ENCODE data around the gene GARS1. TPM values are rescaled to one million over a fixed set of nuclear protein-coding genes. Genes with fewer than 3 reads are reported as not detected.

GARS1 gene
- total RNA-seq, 1 donor from 2014 or later, result 95.9 TPM

- Mint-ChIP-seq H3K4me3 (no peak overlapping the region), H3K27me3 (ENCODE audit: insufficient read depth, low read depth) (peaks cover 2% of the 10 kb centered on the region), H3K36me3 (peaks cover 6% of the 10 kb centered on the region), H3K4me1 (peaks cover 7% of the 10 kb centered on the region), H3K9me3 (no peaks in the 10 kb centered on the region), H3K27ac (no peak overlapping the region)
- Histone ChIP-seq H3K27ac (no peak overlapping the region), H3K9ac (no peak overlapping the region), H3F3A (ENCODE audit: low read depth) (peaks cover 6% of the 10 kb centered on the region), H2AFZ (replicated peaks) (no peak overlapping the region), H3K4me2 (no peak overlapping the region), H3K79me2 (ENCODE audit: low read depth) (peaks cover under 1% of the 10 kb centered on the region), H4K20me1 (ENCODE audit: low read depth) (peaks cover 18% of the 10 kb centered on the region), H3K36me3 (no peaks in the 10 kb centered on the region), H3K9me3 (ENCODE audit: low read depth) (no peaks in the 10 kb centered on the region), H3K4me1 (peaks cover 3% of the 10 kb centered on the region), H3K27me3 (no peaks in the 10 kb centered on the region), H3K4me3 (no peak overlapping the region)
- DNase-seq (ENCODE audit: low spot score), result peak; percentile 23
- TF ChIP-seq CTCF (IDR thresholded peaks at IDR 0.05) (no peak), EZH2phosphoT487 (IDR thresholded peaks at IDR 0.05) (no peak), EZH2 (IDR thresholded peaks at IDR 0.05) (no peak)
Observed at GRCh38 chr7:30649717-30650420, 55.2 kb downstream of the GARS1 start.

- H3K27ac ChIP-seq, result no peak overlapping the region
- H4K20me1 ChIP-seq (ENCODE audit: low read depth), result peaks cover 18% of the 10 kb centered on the region
- H3K27me3 ChIP-seq, result no peaks in the 10 kb centered on the region
- peaks cover 3% of the 10 kb centered on the region for H3K4me1 ChIP-seq
- Mint-ChIP-seq H3K9me3 (no peaks in the 10 kb centered on the region), H3K36me3 (peaks cover 3% of the 10 kb centered on the region), H3K27me3 (ENCODE audit: insufficient read depth, low read depth) (peaks cover 2% of the 10 kb centered on the region), H3K4me1 (peaks cover 7% of the 10 kb centered on the region), H3K27ac (no peak overlapping the region), H3K4me3 (no peak overlapping the region)
- H3K9me3 ChIP-seq (ENCODE audit: low read depth), result no peaks in the 10 kb centered on the region
- H3K9ac ChIP-seq, result no peak overlapping the region
- no peak for DNase-seq (ENCODE audit: low spot score)
- no peaks in the 10 kb centered on the region for H3K36me3 ChIP-seq
- H2AFZ ChIP-seq (replicated peaks), result no peak overlapping the region
- no peak overlapping the region for H3K4me3 ChIP-seq
- no peaks in the 10 kb centered on the region for H3K79me2 ChIP-seq (ENCODE audit: low read depth)
- TF ChIP-seq CTCF (IDR thresholded peaks at IDR 0.05), result no peak
- no peak for TF ChIP-seq EZH2phosphoT487 (IDR thresholded peaks at IDR 0.05)
- no peak for TF ChIP-seq EZH2 (IDR thresholded peaks at IDR 0.05)
- H3K4me2 ChIP-seq, result no peak overlapping the region
- H3F3A ChIP-seq (ENCODE audit: low read depth), result peaks cover 6% of the 10 kb centered on the region
Observed at GRCh38 chr7:30650421-30650808, 55.7 kb downstream of the GARS1 start.

- TF ChIP-seq EZH2phosphoT487 (IDR thresholded peaks at IDR 0.05) (no peak), CTCF (IDR thresholded peaks at IDR 0.05) (no peak), EZH2 (IDR thresholded peaks at IDR 0.05) (no peak)
- Histone ChIP-seq H3K36me3 (no peaks in the 10 kb centered on the region), H3K9ac (no peak overlapping the region), H2AFZ (replicated peaks) (no peak overlapping the region), H3K79me2 (ENCODE audit: low read depth) (no peaks in the 10 kb centered on the region), H3K27ac (no peak overlapping the region), H3F3A (ENCODE audit: low read depth) (peaks cover 6% of the 10 kb centered on the region), H3K9me3 (ENCODE audit: low read depth) (no peaks in the 10 kb centered on the region), H4K20me1 (ENCODE audit: low read depth) (peaks cover 18% of the 10 kb centered on the region), H3K4me3 (no peak overlapping the region), H3K27me3 (no peaks in the 10 kb centered on the region), H3K4me2 (no peak overlapping the region), H3K4me1 (peaks cover 3% of the 10 kb centered on the region)
- no peaks in the 10 kb centered on the region for H3K36me3 Mint-ChIP-seq
- H3K4me1 Mint-ChIP-seq, result peaks cover 7% of the 10 kb centered on the region
- no peak for DNase-seq (ENCODE audit: low spot score)
- peaks cover 3% of the 10 kb centered on the region for H3K27me3 Mint-ChIP-seq (ENCODE audit: insufficient read depth, low read depth)
- H3K9me3 Mint-ChIP-seq, result no peaks in the 10 kb centered on the region
- H3K4me3 Mint-ChIP-seq, result no peak overlapping the region
- H3K27ac Mint-ChIP-seq, result no peak overlapping the region
Observed at GRCh38 chr7:30652132-30652531, 57.5 kb downstream of the GARS1 start.
